ENCODE results near the gene DCHS1. TPM values are rescaled to one million over a fixed set of nuclear protein-coding genes. Genes with fewer than 3 reads are reported as not detected.
A peak's percentile ranks its signal among the peaks of the same experiment; 100 is the strongest.

The DCHS1 gene
- total and polyA plus RNA-seq, 3 experiments from 2014 or later = 0.89 to 1.5 (median 0.96) TPM

GRCh38 chr11:6606471-6607189, 49.0 kb downstream of the DCHS1 start:
- CTCF ChIA-PET = interaction anchor here (1.1 to 7.8 kb wide), 4 partner anchors 13 to 150 kb away, joined by 3 to 68 read pairs (median 18); partner anchors contain the start of genes MRPL17 and TPP1
- Mint-ChIP-seq H3K36me3 (peaks cover 0 to 48% (median 15%) of the 10 kb centered on the region in 3 donors), H3K4me3 (peak overlapping the region in 1 of 7 donors; percentile 81), H3K27ac (peak overlapping the region in 2 of 8 donors; percentile 73 to 97), H3K4me1 (peaks cover 23 to 45% (median 32%) of the 10 kb centered on the region in 3 donors), H3K9me3 (no peaks in the 10 kb centered on the region), H3K27me3 (no peaks in the 10 kb centered on the region)
- H3K36me3 ChIP-seq (ENCODE audit: insufficient read depth, low read length) = peaks cover 40% of the 10 kb centered on the region
- no peaks in the 10 kb centered on the region for H3K27me3 ChIP-seq (ENCODE audit: insufficient read depth, low read length, poor library complexity, severe bottlenecking)
- peak overlapping the region; percentile 24 for H3K4me3 ChIP-seq (ENCODE audit: low read length)
- POLR2A ChIA-PET = interaction anchor here (0.6 kb wide), 1 partner anchor 64 kb away, joined by 3 read pairs; no protein-coding TSS in a partner anchor
- H3K27ac ChIP-seq (ENCODE audit: low read depth, low read length) = peak overlapping the region; percentile 66
- H3K9me3 ChIP-seq (ENCODE audit: low read length) = no peaks in the 10 kb centered on the region
- DNase-seq = peak; percentile 25 to 67 (median 38)
- H3K4me1 ChIP-seq (ENCODE audit: insufficient read depth, low read length) = peaks cover 72% of the 10 kb centered on the region

- Histone ChIP-seq H3K4me3 (ENCODE audit: low read length) (peak overlapping the region; percentile 86), H3K9me3 (ENCODE audit: low read length) (no peaks in the 10 kb centered on the region), H3K27me3 (ENCODE audit: insufficient read depth, low read length, poor library complexity, severe bottlenecking) (no peaks in the 10 kb centered on the region), H3K36me3 (ENCODE audit: insufficient read depth, low read length) (peaks cover 46% of the 10 kb centered on the region), H3K4me1 (ENCODE audit: insufficient read depth, low read length) (peaks cover 63% of the 10 kb centered on the region), H3K27ac (ENCODE audit: low read depth, low read length) (peak overlapping the region; percentile 91)
- CTCF ChIA-PET = interaction anchor here (0.6 to 4.6 kb wide), 21 partner anchors 8 to 251 kb away, joined by 3 to 68 read pairs (median 5); partner anchors contain the start of genes ARFIP2, MRPL17, TIMM10B and TPP1
- Mint-ChIP-seq H3K36me3 (peaks cover 0 to 47% (median 10%) of the 10 kb centered on the region in 3 donors), H3K27me3 (no peaks in the 10 kb centered on the region), H3K27ac (no peak overlapping the region), H3K4me3 (no peak overlapping the region), H3K4me1 (peaks cover 10 to 29% (median 14%) of the 10 kb centered on the region in 3 donors), H3K9me3 (no peaks in the 10 kb centered on the region)
- POLR2A ChIA-PET = interaction anchor here (0.8 to 3.9 kb wide), 7 partner anchors 8 to 370 kb away, joined by 3 to 35 read pairs (median 7); partner anchors contain the start of genes FHIP1B, MRPL17, TAF10 and TPP1
- DNase-seq = no peak
Observed at GRCh38 chr11:6604790-6605189, 50.8 kb downstream of the DCHS1 start.

- peak overlapping the region; percentile 91 for H3K27ac ChIP-seq (ENCODE audit: low read depth, low read length)
- POLR2A ChIA-PET = interaction anchor here (0.8 to 3.9 kb wide), 7 partner anchors 8 to 370 kb away, joined by 3 to 35 read pairs (median 7); partner anchors contain the start of genes FHIP1B, MRPL17, TAF10 and TPP1
- peak; percentile 22 to 77 (median 51) for DNase-seq
- no peak overlapping the region for H3K27ac Mint-ChIP-seq
- peaks cover 46% of the 10 kb centered on the region for H3K36me3 ChIP-seq (ENCODE audit: insufficient read depth, low read length)
- H3K9me3 Mint-ChIP-seq = no peaks in the 10 kb centered on the region
- peaks cover 63% of the 10 kb centered on the region for H3K4me1 ChIP-seq (ENCODE audit: insufficient read depth, low read length)
- H3K9me3 ChIP-seq (ENCODE audit: low read length) = no peaks in the 10 kb centered on the region
- peaks cover 0 to 47% (median 9%) of the 10 kb centered on the region in 3 donors for H3K36me3 Mint-ChIP-seq
- CTCF ChIA-PET = interaction anchor here (0.6 to 4.6 kb wide), 22 partner anchors 9 to 250 kb away, joined by 3 to 68 read pairs (median 4); partner anchors contain the start of genes ARFIP2, MRPL17, TIMM10B and TPP1
- H3K27me3 Mint-ChIP-seq = no peaks in the 10 kb centered on the region
- peak overlapping the region; percentile 86 for H3K4me3 ChIP-seq (ENCODE audit: low read length)
- peaks cover 11 to 33% (median 14%) of the 10 kb centered on the region in 3 donors for H3K4me1 Mint-ChIP-seq
- H3K27me3 ChIP-seq (ENCODE audit: insufficient read depth, low read length, poor library complexity, severe bottlenecking) = no peaks in the 10 kb centered on the region
- no peak overlapping the region for H3K4me3 Mint-ChIP-seq
Observed at GRCh38 chr11:6604081-6604626, 51.5 kb downstream of the DCHS1 start.

GRCh38 chr11:6603287-6604080, 52.1 kb downstream of the DCHS1 start, which contains the start of the genes ILK and RRP8:
ILK (plus strand) TSS chr11:6603774; CDS start chr11:6604272, 498 bp downstream.
RRP8 (minus strand) TSS chr11:6603616; CDS start chr11:6603502, 114 bp downstream.
- Mint-ChIP-seq H3K9me3 (no peaks in the 10 kb centered on the region), H3K36me3 (peaks cover 0 to 47% (median 5%) of the 10 kb centered on the region in 3 donors), H3K4me1 (peaks cover 14 to 31% (median 18%) of the 10 kb centered on the region in 3 donors), H3K4me3 (no peak within 1 kb of the TSS), H3K27me3 (no peaks in the 10 kb centered on the region), H3K27ac (no peak within 1 kb of the TSS)
- H3K4me3 ChIP-seq (ENCODE audit: low read length) = peak within 1 kb of the TSS; percentile 86
- ChIA-PET CTCF (interaction anchor here (1.0 to 4.6 kb wide), 18 partner anchors 8 to 249 kb away, joined by 3 to 68 read pairs (median 4); partner anchors contain the start of genes MRPL17, TAF10 and TPP1), POLR2A (interaction anchor here (0.6 to 3.9 kb wide), 7 partner anchors 9 to 369 kb away, joined by 3 to 35 read pairs (median 12); partner anchors contain the start of genes FHIP1B, MRPL17, TAF10 and TPP1)
- peak; percentile 80 to 91 (median 81) for DNase-seq
- peak within 1 kb of the TSS; percentile 91 for H3K27ac ChIP-seq (ENCODE audit: low read depth, low read length)
- H3K36me3 ChIP-seq (ENCODE audit: insufficient read depth, low read length) = peaks cover 40% of the 10 kb centered on the region
- peaks cover 57% of the 10 kb centered on the region for H3K4me1 ChIP-seq (ENCODE audit: insufficient read depth, low read length)
- no peaks in the 10 kb centered on the region for H3K27me3 ChIP-seq (ENCODE audit: insufficient read depth, low read length, poor library complexity, severe bottlenecking)
- no peaks in the 10 kb centered on the region for H3K9me3 ChIP-seq (ENCODE audit: low read length)

GRCh38 chr11:6602096-6602940, 53.3 kb downstream of the DCHS1 start:
- no peak overlapping the region for H3K4me3 Mint-ChIP-seq
- Histone ChIP-seq H3K4me3 (ENCODE audit: low read length) (peak overlapping the region; percentile 86), H3K27ac (ENCODE audit: low read depth, low read length) (peak overlapping the region; percentile 91), H3K36me3 (ENCODE audit: insufficient read depth, low read length) (peaks cover 29% of the 10 kb centered on the region), H3K4me1 (ENCODE audit: insufficient read depth, low read length) (peaks cover 45% of the 10 kb centered on the region), H3K9me3 (ENCODE audit: low read length) (no peaks in the 10 kb centered on the region), H3K27me3 (ENCODE audit: insufficient read depth, low read length, poor library complexity, severe bottlenecking) (no peaks in the 10 kb centered on the region)
- ChIA-PET POLR2A (interaction anchor here (0.7 to 3.9 kb wide), 3 partner anchors 10 to 81 kb away, joined by 12 to 35 read pairs (median 29); partner anchors contain the start of genes MRPL17, TAF10 and TPP1), CTCF (interaction anchor here (1.0 to 4.6 kb wide), 6 partner anchors 9 to 120 kb away, joined by 3 to 68 read pairs (median 6); partner anchors contain the start of genes MRPL17, TAF10 and TPP1)
- H3K9me3 Mint-ChIP-seq = no peaks in the 10 kb centered on the region
- H3K4me1 Mint-ChIP-seq = peaks cover 22 to 31% (median 27%) of the 10 kb centered on the region in 3 donors
- no peaks in the 10 kb centered on the region for H3K27me3 Mint-ChIP-seq
- H3K27ac Mint-ChIP-seq = peak overlapping the region in 4 of 8 donors; percentile 30 to 91 (median 78)
- DNase-seq = no peak
- peaks cover 0 to 44% (median 6%) of the 10 kb centered on the region in 3 donors for H3K36me3 Mint-ChIP-seq

- Mint-ChIP-seq H3K27me3 (no peaks in the 10 kb centered on the region), H3K4me1 (peaks cover 19 to 36% (median 22%) of the 10 kb centered on the region in 3 donors), H3K27ac (peak overlapping the region in 1 of 8 donors; percentile 19), H3K4me3 (peak overlapping the region in 1 of 7 donors; percentile 53), H3K36me3 (peaks cover 0 to 55% (median 6%) of the 10 kb centered on the region in 3 donors), H3K9me3 (no peaks in the 10 kb centered on the region)
- Histone ChIP-seq H3K4me1 (ENCODE audit: insufficient read depth, low read length) (peaks cover 32% of the 10 kb centered on the region), H3K9me3 (ENCODE audit: low read length) (no peaks in the 10 kb centered on the region), H3K4me3 (ENCODE audit: low read length) (no peak overlapping the region), H3K27me3 (ENCODE audit: insufficient read depth, low read length, poor library complexity, severe bottlenecking) (no peaks in the 10 kb centered on the region), H3K36me3 (ENCODE audit: insufficient read depth, low read length) (peaks cover 28% of the 10 kb centered on the region), H3K27ac (ENCODE audit: low read depth, low read length) (no peak overlapping the region)
- ChIA-PET CTCF (interaction anchor here (4.5 to 4.6 kb wide), 2 partner anchors 17 to 81 kb away, joined by 42 to 68 read pairs; partner anchors contain the start of genes MRPL17 and TPP1), POLR2A (no interaction called here)
- DNase-seq = no peak
Observed at GRCh38 chr11:6601041-6601461, 54.6 kb downstream of the DCHS1 start.
